ENCODE data around the gene POM121. TPM values are rescaled to one million over a fixed set of nuclear protein-coding genes. Genes with fewer than 3 reads are reported as not detected.

POM121 gene
- total RNA-seq (2021; ENCODE audit: unreplicated experiment) (53.3 TPM), Bru-seq, nascent RNA (percentile 83 among the genes with signal in this experiment), BruChase-seq, experiment 1, labeled RNA remaining after a 6-hour chase (percentile 85 among the genes with signal in this experiment), BruChase-seq, experiment 2, labeled RNA remaining after a 2-hour chase (percentile 84 among the genes with signal in this experiment)
- polyA plus RNA-seq (2012): 31.3 and 34.9 TPM in 2 replicates
- long read RNA-seq, partial matches to known transcripts: 6 of 49 reads
- long read RNA-seq, other reads (novel, unspliced or antisense): 43 of 49 reads

GRCh38 chr7:72924733-72925545 lies at the start of gene POM121:
Gene POM121, plus strand, starts transcription at chr7:72925095. Its CDS starts 27 bp downstream, at chr7:72925122.
- ChIA-PET CTCF (no interaction called here), RAD21 (ENCODE audit: low non-redundant PET in 1 of 2, low total read pairs in 2 of 2, uncharacterized antibody in 2 of 2, unreplicated experiment in 2 of 2) (no interaction called here), POLR2A (no interaction called here)
- peaks cover 2 to 15% of the 10 kb centered on the region in 2 experiments; a peak in 3 of 4 replicates for H3K4me1 ChIP-seq (ENCODE audit: control insufficient read depth in 1 of 2, insufficient read depth in 2 of 2, low read length in 2 of 2)
- H2AFZ ChIP-seq (ENCODE audit: low read depth, low read length, poor library complexity, severe bottlenecking): no peak within 1 kb of the TSS
- intact Hi-C loops (cut with micrococcal nuclease): no loop called here
- peak within 1 kb of the TSS; percentile 90 to 98 for H3K4me3 ChIP-seq (replicated peaks in 1 of 2; ENCODE audit: low read depth in 1 of 2, low read length in 2 of 2)
- H3K4me2 ChIP-seq (ENCODE audit: low read length): peak within 1 kb of the TSS; percentile 90
- H4K20me1 ChIP-seq (ENCODE audit: insufficient read depth): no peaks in the 10 kb centered on the region; the same call in 1 of the 2 replicates
- ATAC-seq: peak; percentile 85
- H3K27ac ChIP-seq (ENCODE audit: low read depth, low read length): peak within 1 kb of the TSS; percentile 49
- peak; percentile 72 for DNase-seq (ENCODE audit: low read depth, low spot score)
- H3K27me3 ChIP-seq (ENCODE audit: insufficient read depth, low read length): no peaks in the 10 kb centered on the region
- no peaks in the 10 kb centered on the region for H3K9me3 ChIP-seq (ENCODE audit: control insufficient read depth in 1 of 2, insufficient read depth in 1 of 2, low read depth in 1 of 2, low read length in 2 of 2)
- no TSS peak for BruUV-seq (replicated peaks)
- peaks cover 78% of the 10 kb centered on the region for H3K79me2 ChIP-seq (ENCODE audit: insufficient read depth, low read length)
- H3K9me2 ChIP-seq (ENCODE audit: insufficient read depth): no peaks in the 10 kb centered on the region
- H3K9ac ChIP-seq (ENCODE audit: low read length): peak within 1 kb of the TSS; percentile 91
- H3K36me3 ChIP-seq (ENCODE audit: control insufficient read depth in 1 of 2, insufficient read depth in 2 of 2, low read length in 2 of 2): peaks cover 19 to 36% of the 10 kb centered on the region in 2 experiments
- TF ChIP-seq FOSL1 (IDR thresholded peaks at IDR 0.05; ENCODE audit: low read depth) (no peak), REST (IDR thresholded peaks at IDR 0.05; ENCODE audit: low read depth) (no peak), ZNF274 (IDR thresholded peaks at IDR 0.05; ENCODE audit: low read depth, low read length) (no peak), YY1 (IDR thresholded peaks at IDR 0.05; ENCODE audit: extremely low read depth, insufficient replicate concordance, low read depth, low read length) (peak; percentile 43), EGR1 (IDR thresholded peaks at IDR 0.05; ENCODE audit: low read depth) (no peak), ELF1 (IDR thresholded peaks at IDR 0.05; ENCODE audit: borderline replicate concordance, low read depth) (no peak), RAD21 (IDR thresholded peaks at IDR 0.05; ENCODE audit: low read depth) (no peak), JUND (IDR thresholded peaks at IDR 0.05) (no peak; the same call in 1 of the 2 replicates), POLR2AphosphoS5 (IDR thresholded peaks at IDR 0.05; ENCODE audit: low read depth, low read length) (peak; percentile 85), CTCF (IDR thresholded peaks at IDR 0.05 in 2 of 3, conservative IDR thresholded peaks at IDR 0.05 in 1 of 3; ENCODE audit: borderline replicate concordance in 1 of 3, insufficient read depth in 1 of 3, low read depth in 2 of 3, low read length in 2 of 3) (no peak), POLR2A (IDR thresholded peaks at IDR 0.05; ENCODE audit: borderline replicate concordance, extremely low read depth, insufficient read depth, insufficient read length) (peak; percentile 70), EZH2 (IDR thresholded peaks at IDR 0.05) (no peak), CEBPB (IDR thresholded peaks at IDR 0.05; ENCODE audit: low read depth) (no peak), ZFX (IDR thresholded peaks at IDR 0.05) (peak; percentile 88), SIN3A (IDR thresholded peaks at IDR 0.05; ENCODE audit: low read depth) (peak; percentile 78; the same call in 1 of the 2 replicates), SRF (IDR thresholded peaks at IDR 0.05; ENCODE audit: low read depth) (peak; percentile 91), ATF3 (IDR thresholded peaks at IDR 0.05) (no peak), EZH2phosphoT487 (IDR thresholded peaks at IDR 0.05; ENCODE audit: borderline replicate concordance) (no peak), SP1 (IDR thresholded peaks at IDR 0.05; ENCODE audit: low read depth) (peak; percentile 46; the same call in 1 of the 2 replicates), TCF7L2 (IDR thresholded peaks at IDR 0.05; ENCODE audit: borderline replicate concordance, extremely low read depth, insufficient read depth, insufficient read length) (peak; percentile 53)

Measured in HCT116 (cell line).